GM15510 (cell line): ENCODE measurements around the gene EVC2.

Experiments used
- POLR2A ChIP-seq: IDR thresholded peaks from 3 replicates; pipeline ENCODE4 v1.6.1; 2011; ENCODE audit warnings: borderline replicate concordance; ENCODE audit not compliant: insufficient read length; ENCODE audit errors: extremely low read depth

The EVC2 gene

GRCh38 chr4:5678977-5679376 is 29.4 kb downstream of the EVC2 start:
- TF ChIP-seq POLR2A = no peak

- no peak for TF ChIP-seq POLR2A
Measured at GRCh38 chr4:5676763-5677162, 31.6 kb downstream of the EVC2 start.

GRCh38 chr4:5666741-5667140 is 41.6 kb downstream of the EVC2 start:
- no peak for TF ChIP-seq POLR2A

- TF ChIP-seq POLR2A = no peak
Measured at GRCh38 chr4:5664778-5665177, 43.6 kb downstream of the EVC2 start.

- no peak for TF ChIP-seq POLR2A
Measured at GRCh38 chr4:5662555-5662954, 45.8 kb downstream of the EVC2 start.

- no peak for TF ChIP-seq POLR2A
Measured at GRCh38 chr4:5661237-5661636, 47.1 kb downstream of the EVC2 start.

GRCh38 chr4:5660185-5660584 is 48.2 kb downstream of the EVC2 start:
- TF ChIP-seq POLR2A = no peak

GRCh38 chr4:5658974-5659373 is 49.4 kb downstream of the EVC2 start:
- no peak for TF ChIP-seq POLR2A

- TF ChIP-seq POLR2A = no peak
Measured at GRCh38 chr4:5656415-5656814, 51.9 kb downstream of the EVC2 start.

GRCh38 chr4:5654791-5655190 is 53.6 kb downstream of the EVC2 start:
- no peak for TF ChIP-seq POLR2A

GRCh38 chr4:5651089-5651488 is 57.3 kb downstream of the EVC2 start:
- no peak for TF ChIP-seq POLR2A

GRCh38 chr4:5650040-5650439 is 58.3 kb downstream of the EVC2 start:
- no peak for TF ChIP-seq POLR2A

- no peak for TF ChIP-seq POLR2A
Measured at GRCh38 chr4:5647351-5647750, 61.0 kb downstream of the EVC2 start.

GRCh38 chr4:5640096-5640495 is 68.3 kb downstream of the EVC2 start:
- TF ChIP-seq POLR2A = no peak

- TF ChIP-seq POLR2A = no peak
Measured at GRCh38 chr4:5639556-5639955, 68.8 kb downstream of the EVC2 start.

GRCh38 chr4:5638976-5639375 is 69.4 kb downstream of the EVC2 start:
- TF ChIP-seq POLR2A = no peak

- no peak for TF ChIP-seq POLR2A
Measured at GRCh38 chr4:5638316-5638715, 70.0 kb downstream of the EVC2 start.
